Nephron (organoid): ENCODE measurements around the gene KLHL2.

Source experiments
- H3K27ac Mint-ChIP-seq, 3 experiments: 2 replicates each; pipeline ENCODE4 v1.8.0; 2020; ENCODE audit warnings: mixed read lengths in 3 of 3, mild to moderate bottlenecking in 2 of 3, moderate library complexity in 1 of 3
- H3K27me3 Mint-ChIP-seq: 2 replicates; pipeline ENCODE4 v1.8.0; 2021; ENCODE audit warnings: low read depth, mild to moderate bottlenecking, moderate library complexity, mixed read lengths
- H3K36me3 Mint-ChIP-seq: 2 replicates; pipeline ENCODE4 v1.8.0; 2020; ENCODE audit warnings: low read depth, mixed read lengths
- H3K4me1 Mint-ChIP-seq: 2 replicates; pipeline ENCODE4 v1.8.0; 2020; ENCODE audit warnings: mixed read lengths
- H3K4me3 Mint-ChIP-seq, 3 experiments: 2 replicates each; pipeline ENCODE4 v1.8.0; 2020; ENCODE audit warnings: mild to moderate bottlenecking in 3 of 3, mixed read lengths in 3 of 3, moderate library complexity in 2 of 3
- H3K9me3 Mint-ChIP-seq: 2 replicates; pipeline ENCODE4 v1.8.0; 2020; ENCODE audit warnings: mixed read lengths
- CTCF ChIP-seq, 3 experiments: fragments of 200-600 bp; sonication (generic); IDR thresholded peaks; one replicate each; pipeline ENCODE4 v1.5.0; 2021; ENCODE audit warnings: antibody characterized with exemption in 3 of 3; ENCODE audit not compliant: unreplicated experiment in 3 of 3

Gene KLHL2

GRCh38 chr4:165199286-165199685 lies 8.1 kb upstream of the KLHL2 start:
- H3K4me1 Mint-ChIP-seq: peaks cover 5% of the 10 kb centered on the region
- H3K9me3 Mint-ChIP-seq: no peaks in the 10 kb centered on the region

GRCh38 chr4:165199722-165200121 lies 7.6 kb upstream of the KLHL2 start:
- peaks cover 8% of the 10 kb centered on the region for H3K27me3 Mint-ChIP-seq
- no peaks in the 10 kb centered on the region for H3K36me3 Mint-ChIP-seq
- H3K4me3 Mint-ChIP-seq: no peak overlapping the region
- no peak overlapping the region for H3K27ac Mint-ChIP-seq
- no peak for TF ChIP-seq CTCF (IDR thresholded peaks at IDR 0.05; ENCODE audit: unreplicated experiment in 3 of 3)
- H3K4me1 Mint-ChIP-seq: peaks cover 5% of the 10 kb centered on the region
- H3K9me3 Mint-ChIP-seq: no peaks in the 10 kb centered on the region

More at GRCh38 chr4:165199286-165199685, 8.1 kb upstream of the KLHL2 start:
- Mint-ChIP-seq H3K27me3 (peaks cover 8% of the 10 kb centered on the region), H3K4me3 (no peak overlapping the region), H3K27ac (no peak overlapping the region), H3K36me3 (no peaks in the 10 kb centered on the region)
- no peak for TF ChIP-seq CTCF (IDR thresholded peaks at IDR 0.05; ENCODE audit: unreplicated experiment in 3 of 3)

GRCh38 chr4:165201806-165202205 lies 5.6 kb upstream of the KLHL2 start:
- Mint-ChIP-seq H3K4me3 (no peak overlapping the region), H3K27me3 (peaks cover 14% of the 10 kb centered on the region), H3K36me3 (no peaks in the 10 kb centered on the region), H3K9me3 (no peaks in the 10 kb centered on the region), H3K4me1 (peaks cover 9% of the 10 kb centered on the region), H3K27ac (peak overlapping the region in 1 of 3 experiments; percentile 27)
- TF ChIP-seq CTCF (IDR thresholded peaks at IDR 0.05; ENCODE audit: unreplicated experiment in 3 of 3): no peak

- TF ChIP-seq CTCF (IDR thresholded peaks at IDR 0.05; ENCODE audit: unreplicated experiment in 3 of 3): no peak
- H3K9me3 Mint-ChIP-seq: no peaks in the 10 kb centered on the region
- H3K4me1 Mint-ChIP-seq: peaks cover 14% of the 10 kb centered on the region
- H3K4me3 Mint-ChIP-seq: peak overlapping the region; percentile 10 to 21 (median 16)
- no peak overlapping the region for H3K27ac Mint-ChIP-seq
- H3K27me3 Mint-ChIP-seq: peaks cover 23% of the 10 kb centered on the region
- no peaks in the 10 kb centered on the region for H3K36me3 Mint-ChIP-seq
Observed at GRCh38 chr4:165203541-165204461, 3.6 kb upstream of the KLHL2 start.

GRCh38 chr4:165204462-165204830 lies 2.9 kb upstream of the KLHL2 start:
- TF ChIP-seq CTCF (IDR thresholded peaks at IDR 0.05; ENCODE audit: unreplicated experiment in 3 of 3): no peak
- no peak overlapping the region for H3K27ac Mint-ChIP-seq
- peaks cover 14% of the 10 kb centered on the region for H3K4me1 Mint-ChIP-seq
- peak overlapping the region; percentile 10 to 21 (median 16) for H3K4me3 Mint-ChIP-seq
- no peaks in the 10 kb centered on the region for H3K36me3 Mint-ChIP-seq
- no peaks in the 10 kb centered on the region for H3K9me3 Mint-ChIP-seq
- H3K27me3 Mint-ChIP-seq: peaks cover 27% of the 10 kb centered on the region

GRCh38 chr4:165207016-165207430 lies 338 bp upstream of the KLHL2 start:
- no peak for TF ChIP-seq CTCF (IDR thresholded peaks at IDR 0.05; ENCODE audit: unreplicated experiment in 3 of 3)
- H3K27ac Mint-ChIP-seq: peak overlapping the region; percentile 1 to 16 (median 10)
- peaks cover 32% of the 10 kb centered on the region for H3K27me3 Mint-ChIP-seq
- H3K4me1 Mint-ChIP-seq: peaks cover 9% of the 10 kb centered on the region
- peak overlapping the region; percentile 84 to 91 (median 91) for H3K4me3 Mint-ChIP-seq
- no peaks in the 10 kb centered on the region for H3K36me3 Mint-ChIP-seq
- H3K9me3 Mint-ChIP-seq: no peaks in the 10 kb centered on the region
